Measurements from ENCODE around the gene GRPEL1.

GRPEL1 gene

DNA sequence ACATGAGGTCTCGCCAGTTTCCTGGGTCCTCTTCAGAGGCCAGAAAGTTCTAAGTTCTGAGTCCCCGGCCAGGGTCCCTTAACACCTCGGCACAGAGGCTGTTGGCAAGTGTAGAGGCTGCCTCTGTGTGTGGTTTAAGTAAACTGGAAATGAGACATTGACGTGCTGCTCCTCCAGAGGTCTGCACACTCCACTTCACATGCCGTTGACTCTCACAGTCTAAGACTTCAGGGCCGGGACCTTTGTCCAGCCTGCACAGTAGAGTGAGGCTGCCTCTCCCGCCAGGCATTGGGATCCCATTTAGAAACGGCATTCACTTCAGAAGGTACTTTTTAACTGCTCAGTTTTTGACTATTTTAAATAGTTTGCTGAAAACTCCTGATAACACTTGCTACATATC is 35.3 kb downstream of the GRPEL1 start:
- TF ChIP-seq, protein P1, sequence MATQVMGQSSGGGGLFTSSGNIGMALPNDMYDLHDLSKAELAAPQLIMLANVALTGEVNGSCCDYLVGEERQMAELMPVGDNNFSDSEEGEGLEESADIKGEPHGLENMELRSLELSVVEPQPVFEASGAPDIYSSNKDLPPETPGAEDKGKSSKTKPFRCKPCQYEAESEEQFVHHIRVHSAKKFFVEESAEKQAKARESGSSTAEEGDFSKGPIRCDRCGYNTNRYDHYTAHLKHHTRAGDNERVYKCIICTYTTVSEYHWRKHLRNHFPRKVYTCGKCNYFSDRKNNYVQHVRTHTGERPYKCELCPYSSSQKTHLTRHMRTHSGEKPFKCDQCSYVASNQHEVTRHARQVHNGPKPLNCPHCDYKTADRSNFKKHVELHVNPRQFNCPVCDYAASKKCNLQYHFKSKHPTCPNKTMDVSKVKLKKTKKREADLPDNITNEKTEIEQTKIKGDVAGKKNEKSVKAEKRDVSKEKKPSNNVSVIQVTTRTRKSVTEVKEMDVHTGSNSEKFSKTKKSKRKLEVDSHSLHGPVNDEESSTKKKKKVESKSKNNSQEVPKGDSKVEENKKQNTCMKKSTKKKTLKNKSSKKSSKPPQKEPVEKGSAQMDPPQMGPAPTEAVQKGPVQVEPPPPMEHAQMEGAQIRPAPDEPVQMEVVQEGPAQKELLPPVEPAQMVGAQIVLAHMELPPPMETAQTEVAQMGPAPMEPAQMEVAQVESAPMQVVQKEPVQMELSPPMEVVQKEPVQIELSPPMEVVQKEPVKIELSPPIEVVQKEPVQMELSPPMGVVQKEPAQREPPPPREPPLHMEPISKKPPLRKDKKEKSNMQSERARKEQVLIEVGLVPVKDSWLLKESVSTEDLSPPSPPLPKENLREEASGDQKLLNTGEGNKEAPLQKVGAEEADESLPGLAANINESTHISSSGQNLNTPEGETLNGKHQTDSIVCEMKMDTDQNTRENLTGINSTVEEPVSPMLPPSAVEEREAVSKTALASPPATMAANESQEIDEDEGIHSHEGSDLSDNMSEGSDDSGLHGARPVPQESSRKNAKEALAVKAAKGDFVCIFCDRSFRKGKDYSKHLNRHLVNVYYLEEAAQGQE (IDR thresholded peaks at IDR 0.05; ENCODE audit: low read depth) = no peak
- TF ChIP-seq EGR1 (IDR thresholded peaks at IDR 0.05) (no peak), CEBPB (IDR thresholded peaks at IDR 0.05) (no peak), RAD21 (IDR thresholded peaks at IDR 0.05; ENCODE audit: low read depth) (no peak), EP300 (IDR thresholded peaks at IDR 0.05; ENCODE audit: borderline replicate concordance) (no peak), YY1 (IDR thresholded peaks at IDR 0.05; ENCODE audit: low read depth) (no peak), TCF12 (IDR thresholded peaks at IDR 0.05; ENCODE audit: low read depth) (no peak), FOXM1 (IDR thresholded peaks at IDR 0.05; ENCODE audit: borderline replicate concordance, low read depth) (no peak), TAF1 (IDR thresholded peaks at IDR 0.05; ENCODE audit: low read depth) (no peak), ZBTB7A (IDR thresholded peaks at IDR 0.05; ENCODE audit: low read depth) (no peak), CREB1 (IDR thresholded peaks at IDR 0.05; ENCODE audit: low read depth) (no peak), NFIC (IDR thresholded peaks at IDR 0.05) (no peak), TEAD4 (IDR thresholded peaks at IDR 0.05) (no peak)
- TF ChIP-seq, protein P2, sequence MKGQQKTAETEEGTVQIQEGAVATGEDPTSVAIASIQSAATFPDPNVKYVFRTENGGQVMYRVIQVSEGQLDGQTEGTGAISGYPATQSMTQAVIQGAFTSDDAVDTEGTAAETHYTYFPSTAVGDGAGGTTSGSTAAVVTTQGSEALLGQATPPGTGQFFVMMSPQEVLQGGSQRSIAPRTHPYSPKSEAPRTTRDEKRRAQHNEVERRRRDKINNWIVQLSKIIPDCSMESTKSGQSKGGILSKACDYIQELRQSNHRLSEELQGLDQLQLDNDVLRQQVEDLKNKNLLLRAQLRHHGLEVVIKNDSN (IDR thresholded peaks at IDR 0.05) = no peak
- TF ChIP-seq, protein P3, sequence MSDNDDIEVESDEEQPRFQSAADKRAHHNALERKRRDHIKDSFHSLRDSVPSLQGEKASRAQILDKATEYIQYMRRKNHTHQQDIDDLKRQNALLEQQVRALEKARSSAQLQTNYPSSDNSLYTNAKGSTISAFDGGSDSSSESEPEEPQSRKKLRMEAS (IDR thresholded peaks at IDR 0.05) = no peak

DNA sequence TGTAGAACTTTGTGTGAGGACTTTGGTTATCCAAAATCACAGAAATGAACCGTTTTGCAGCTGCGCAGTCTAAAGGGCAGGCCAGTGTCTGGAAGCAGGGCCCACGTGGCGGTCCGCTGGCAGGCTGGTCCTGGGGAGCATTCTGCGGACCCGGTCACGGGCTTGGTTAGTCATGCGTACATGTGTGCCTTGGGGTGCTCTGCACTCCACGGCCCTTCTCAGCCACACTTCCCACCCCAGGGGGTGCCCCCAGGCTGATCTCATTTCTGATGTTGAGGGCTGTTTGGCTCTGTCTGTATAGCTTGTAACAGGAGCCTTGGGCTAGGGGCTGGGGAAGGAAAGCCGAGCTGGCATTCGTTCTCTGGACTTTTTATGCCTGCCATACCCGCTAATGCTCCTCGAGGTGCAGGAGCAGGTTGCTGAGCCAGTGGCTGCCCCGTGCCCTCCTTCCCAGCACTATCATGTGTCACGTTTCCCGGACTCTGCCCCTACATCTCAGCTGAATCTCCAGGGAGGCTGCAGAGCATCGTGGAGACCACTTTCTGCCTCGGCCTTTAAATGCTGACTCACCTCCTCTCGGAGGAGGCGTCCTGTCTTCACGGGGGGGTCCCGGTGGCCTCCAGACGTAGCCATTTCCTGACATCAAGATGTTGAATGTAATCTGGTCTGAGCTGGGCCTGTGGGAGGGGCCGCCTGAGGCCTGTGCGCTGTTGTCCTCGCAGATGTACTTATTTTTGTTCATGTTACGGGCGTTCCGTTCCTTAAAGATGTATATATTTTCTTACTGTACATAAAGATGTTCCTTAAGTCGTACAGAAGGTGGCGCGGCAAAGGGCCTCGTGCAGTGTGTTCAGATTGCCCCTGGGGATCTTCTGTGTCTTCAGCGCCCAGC is 36.1 kb downstream of the GRPEL1 start:
- TF ChIP-seq FOXM1 (IDR thresholded peaks at IDR 0.05; ENCODE audit: borderline replicate concordance, low read depth) = no peak
- no peak for TF ChIP-seq RAD21 (IDR thresholded peaks at IDR 0.05; ENCODE audit: low read depth)
- no peak for TF ChIP-seq CEBPB (IDR thresholded peaks at IDR 0.05)
- TF ChIP-seq, protein P2 (IDR thresholded peaks at IDR 0.05) = no peak
- TF ChIP-seq YY1 (IDR thresholded peaks at IDR 0.05; ENCODE audit: low read depth) = no peak
- TF ChIP-seq ZBTB7A (IDR thresholded peaks at IDR 0.05; ENCODE audit: low read depth) = no peak
- TF ChIP-seq TEAD4 (IDR thresholded peaks at IDR 0.05) = no peak
- TF ChIP-seq TAF1 (IDR thresholded peaks at IDR 0.05; ENCODE audit: low read depth) = no peak
- no peak for TF ChIP-seq CREB1 (IDR thresholded peaks at IDR 0.05; ENCODE audit: low read depth)
- TF ChIP-seq NFIC (IDR thresholded peaks at IDR 0.05) = no peak
- TF ChIP-seq, protein P3 (IDR thresholded peaks at IDR 0.05) = no peak
- no peak for TF ChIP-seq TCF12 (IDR thresholded peaks at IDR 0.05; ENCODE audit: low read depth)
- TF ChIP-seq EP300 (IDR thresholded peaks at IDR 0.05; ENCODE audit: borderline replicate concordance) = no peak
- TF ChIP-seq, protein P1 (IDR thresholded peaks at IDR 0.05; ENCODE audit: low read depth) = no peak
- TF ChIP-seq EGR1 (IDR thresholded peaks at IDR 0.05) = no peak

DNA sequence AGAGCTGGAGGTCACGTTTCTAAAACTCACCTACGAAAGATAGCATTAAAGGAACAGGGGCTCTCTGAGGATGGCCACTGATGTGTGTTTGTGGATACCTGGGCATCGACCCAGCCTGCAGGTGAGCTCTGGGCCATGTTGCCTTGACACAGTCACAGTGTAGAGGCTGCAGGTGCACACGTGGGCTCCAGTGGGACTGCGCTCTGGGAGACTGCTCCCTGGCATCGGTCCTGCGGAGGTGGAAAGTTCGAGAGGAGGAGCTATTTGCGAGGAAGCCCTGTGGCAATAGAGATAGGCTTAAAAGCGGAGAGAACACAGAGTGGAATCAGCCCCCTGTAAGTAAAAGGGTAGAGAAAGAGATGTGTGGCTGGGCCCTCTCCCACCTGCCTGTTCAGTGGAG is 37.0 kb downstream of the GRPEL1 start:
- no peak for TF ChIP-seq CREB1 (IDR thresholded peaks at IDR 0.05; ENCODE audit: low read depth)

DNA sequence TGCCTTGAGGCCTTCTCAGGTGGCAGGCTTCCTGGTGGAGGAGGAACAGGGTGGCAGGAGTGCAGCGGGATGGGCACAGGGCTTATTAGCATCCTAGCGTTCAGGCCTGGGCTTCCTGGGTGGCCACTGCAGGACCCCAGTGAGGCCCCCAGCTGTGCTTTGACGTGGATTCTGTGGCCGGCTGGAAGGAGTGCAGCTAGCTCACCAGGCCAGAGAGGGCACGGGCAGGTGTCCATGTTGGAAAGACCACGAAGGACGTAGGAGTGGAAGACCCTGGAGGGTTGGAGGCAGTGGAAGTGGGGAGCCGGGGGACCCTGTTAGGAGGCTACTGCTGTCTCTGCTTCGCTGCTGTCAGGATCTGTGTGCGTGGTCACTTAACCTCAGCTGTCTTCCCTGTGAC is 37.9 kb downstream of the GRPEL1 start:
- TF ChIP-seq RAD21 (IDR thresholded peaks at IDR 0.05; ENCODE audit: low read depth) (no peak), EP300 (IDR thresholded peaks at IDR 0.05; ENCODE audit: borderline replicate concordance) (no peak), FOXM1 (IDR thresholded peaks at IDR 0.05; ENCODE audit: borderline replicate concordance, low read depth) (no peak), CREB1 (IDR thresholded peaks at IDR 0.05; ENCODE audit: low read depth) (no peak), ZBTB7A (IDR thresholded peaks at IDR 0.05; ENCODE audit: low read depth) (no peak), TCF12 (IDR thresholded peaks at IDR 0.05; ENCODE audit: low read depth) (no peak), YY1 (IDR thresholded peaks at IDR 0.05; ENCODE audit: low read depth) (no peak), NFIC (IDR thresholded peaks at IDR 0.05) (no peak), EGR1 (IDR thresholded peaks at IDR 0.05) (no peak), CEBPB (IDR thresholded peaks at IDR 0.05) (no peak), TAF1 (IDR thresholded peaks at IDR 0.05; ENCODE audit: low read depth) (no peak), TEAD4 (IDR thresholded peaks at IDR 0.05) (no peak)
- TF ChIP-seq, protein P1 (IDR thresholded peaks at IDR 0.05; ENCODE audit: low read depth) = no peak
- TF ChIP-seq, protein P3 (IDR thresholded peaks at IDR 0.05) = no peak
- TF ChIP-seq, protein P2 (IDR thresholded peaks at IDR 0.05) = no peak

Data from Ishikawa (cell line).